GM18502 (cell line): ENCODE measurements around the gene CDC20.

Experiments used
- ATAC-seq: cut with Tn5 transposase; IDR thresholded peaks from one replicate; pipeline ENCODE4 v1.9.1; 2021; ENCODE audit warnings: mild to moderate bottlenecking; ENCODE audit not compliant: unreplicated experiment, poor library complexity

The CDC20 gene

DNA sequence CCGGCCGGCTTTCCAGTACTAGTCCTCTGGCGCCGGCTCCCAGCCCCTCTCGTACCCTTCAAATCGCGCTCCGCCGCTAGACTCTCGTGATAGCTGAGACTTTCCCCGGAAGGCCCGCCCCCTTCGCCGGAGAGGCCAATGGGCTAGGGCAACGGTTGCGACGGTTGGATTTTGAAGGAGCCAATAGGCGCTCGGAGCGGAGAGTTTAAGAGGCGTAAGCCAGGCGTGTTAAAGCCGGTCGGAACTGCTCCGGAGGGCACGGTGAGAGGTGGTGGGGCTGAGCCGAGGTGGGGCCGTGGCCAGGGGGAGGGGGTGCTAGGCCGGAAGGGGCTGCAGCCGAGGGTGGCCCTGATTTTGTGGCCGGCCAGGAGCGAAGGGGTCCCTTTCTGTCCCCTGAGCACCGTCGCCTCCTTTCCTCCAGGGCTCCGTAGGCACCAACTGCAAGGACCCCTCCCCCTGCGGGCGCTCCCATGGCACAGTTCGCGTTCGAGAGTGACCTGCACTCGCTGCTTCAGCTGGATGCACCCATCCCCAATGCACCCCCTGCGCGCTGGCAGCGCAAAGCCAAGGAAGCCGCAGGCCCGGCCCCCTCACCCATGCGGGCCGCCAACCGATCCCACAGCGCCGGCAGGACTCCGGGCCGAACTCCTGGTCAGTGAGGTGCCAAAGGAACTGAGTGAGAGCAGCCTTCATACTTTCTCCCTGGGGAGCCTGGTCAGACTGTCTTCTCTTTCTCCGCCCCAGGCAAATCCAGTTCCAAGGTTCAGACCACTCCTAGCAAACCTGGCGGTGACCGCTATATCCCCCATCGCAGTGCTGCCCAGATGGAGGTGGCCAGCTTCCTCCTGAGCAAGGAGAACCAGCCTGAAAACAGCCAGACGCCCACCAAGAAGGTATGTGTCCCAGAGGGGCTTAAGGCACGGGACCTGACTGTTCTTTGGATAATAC, at the start of gene CDC20:
Gene CDC20, plus strand, starts transcription at position 236 of the 948 bp plus-strand sequence. Its CDS starts 235 bp downstream, at position 471.
- peak; percentile 93 for ATAC-seq

GRCh38 chr1:43309405-43310025, 49.3 kb upstream of the CDC20 start:
- no peak for ATAC-seq

- ATAC-seq = no peak
Observed at GRCh38 chr1:43311521-43311920, 47.3 kb upstream of the CDC20 start.

- ATAC-seq = no peak
Observed at GRCh38 chr1:43312212-43312623, 46.6 kb upstream of the CDC20 start.

GRCh38 chr1:43312663-43313515, 45.9 kb upstream of the CDC20 start:
- no peak for ATAC-seq

DNA sequence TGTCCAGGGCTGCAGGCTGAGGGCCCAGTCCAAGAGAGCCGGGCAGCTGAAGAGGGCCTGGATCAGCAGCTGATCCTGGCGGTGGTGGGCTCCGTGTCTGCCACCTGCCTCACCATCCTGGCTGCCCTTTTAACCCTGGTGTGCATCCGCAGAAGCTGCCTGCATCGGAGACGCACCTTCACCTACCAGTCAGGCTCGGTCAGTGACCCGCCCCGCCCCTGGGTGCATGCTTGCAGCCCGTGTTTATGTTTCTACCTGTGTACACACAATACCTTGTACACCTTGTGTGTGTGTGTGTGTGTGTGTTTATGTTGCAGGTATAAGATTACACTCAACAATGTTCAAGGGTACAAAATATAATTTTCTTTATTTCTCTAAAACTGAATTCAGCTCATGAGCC, 45.0 kb upstream of the CDC20 start:
- ATAC-seq = no peak

- ATAC-seq = no peak
Observed at GRCh38 chr1:43314233-43314632, 44.5 kb upstream of the CDC20 start.

GRCh38 chr1:43315481-43315880, 43.3 kb upstream of the CDC20 start:
- ATAC-seq = no peak

DNA sequence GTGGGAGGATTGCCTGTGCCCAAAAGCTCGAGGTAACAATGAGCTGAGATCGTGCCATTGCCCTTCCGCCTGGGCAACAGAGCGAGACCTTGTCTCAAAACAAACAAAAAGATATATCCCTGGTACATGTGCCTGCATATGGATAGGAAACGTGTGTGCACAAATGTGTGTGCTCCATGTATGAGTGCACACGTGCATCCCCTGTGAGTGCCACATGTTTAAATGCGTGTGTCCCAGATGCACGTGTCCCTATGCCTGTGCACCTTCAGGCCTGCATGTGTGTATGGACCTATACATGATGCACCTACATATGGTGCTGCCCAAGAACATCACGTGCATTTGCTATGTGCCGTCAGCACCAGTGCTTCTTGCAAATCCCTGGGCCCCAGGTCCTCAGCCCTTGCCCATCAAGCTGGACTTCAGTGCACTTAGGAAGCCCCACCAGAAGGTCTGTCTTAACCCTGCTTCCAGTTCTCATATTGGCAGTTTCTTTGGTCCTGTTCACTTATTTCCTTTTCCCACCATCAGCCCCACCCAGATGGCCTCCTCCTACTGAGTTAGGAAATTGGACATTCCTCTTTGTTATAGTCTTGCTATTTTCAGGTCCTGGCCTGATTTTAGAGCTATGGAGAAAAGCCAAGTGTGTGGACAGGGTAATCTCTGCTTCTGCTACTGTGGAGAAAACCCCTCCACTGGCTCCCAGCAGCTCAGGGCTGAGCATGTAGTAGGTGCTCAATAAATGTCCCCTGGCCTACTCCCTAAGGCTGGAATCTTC, 42.6 kb upstream of the CDC20 start:
- ATAC-seq = no peak

DNA sequence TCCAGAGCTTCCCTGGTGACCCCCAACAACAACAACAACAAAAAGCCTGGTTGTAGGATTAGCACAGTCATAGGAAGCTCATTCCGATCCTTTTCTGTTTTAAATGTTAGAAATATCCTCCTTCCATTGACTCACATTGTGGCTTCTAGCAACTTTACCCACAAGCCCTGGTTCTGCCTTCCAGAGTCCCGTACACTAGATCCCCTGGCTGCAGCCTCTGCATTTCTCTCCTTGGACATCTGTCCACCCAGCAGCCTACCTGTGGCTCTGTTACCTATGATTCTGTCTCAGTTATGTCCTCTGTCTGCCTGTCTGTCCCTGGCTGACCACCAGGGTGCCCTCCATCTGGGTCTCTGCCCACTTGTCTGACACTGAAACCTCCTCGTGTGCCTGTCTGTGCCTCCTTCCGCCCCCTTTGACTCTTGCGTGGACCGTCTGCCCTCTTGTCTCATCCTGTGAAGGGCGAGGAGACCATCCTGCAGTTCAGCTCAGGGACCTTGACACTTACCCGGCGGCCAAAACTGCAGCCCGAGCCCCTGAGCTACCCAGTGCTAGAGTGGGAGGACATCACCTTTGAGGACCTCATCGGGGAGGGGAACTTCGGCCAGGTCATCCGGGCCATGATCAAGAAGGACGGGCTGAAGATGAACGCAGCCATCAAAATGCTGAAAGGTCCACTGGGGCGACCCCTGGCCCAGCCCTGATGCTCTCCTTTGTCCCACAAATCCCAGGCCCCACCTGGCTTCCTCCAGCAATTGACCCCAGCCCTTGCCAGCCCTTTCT, 41.9 kb upstream of the CDC20 start:
- ATAC-seq = no peak

GRCh38 chr1:43317817-43318471, 40.8 kb upstream of the CDC20 start:
- no peak for ATAC-seq

DNA sequence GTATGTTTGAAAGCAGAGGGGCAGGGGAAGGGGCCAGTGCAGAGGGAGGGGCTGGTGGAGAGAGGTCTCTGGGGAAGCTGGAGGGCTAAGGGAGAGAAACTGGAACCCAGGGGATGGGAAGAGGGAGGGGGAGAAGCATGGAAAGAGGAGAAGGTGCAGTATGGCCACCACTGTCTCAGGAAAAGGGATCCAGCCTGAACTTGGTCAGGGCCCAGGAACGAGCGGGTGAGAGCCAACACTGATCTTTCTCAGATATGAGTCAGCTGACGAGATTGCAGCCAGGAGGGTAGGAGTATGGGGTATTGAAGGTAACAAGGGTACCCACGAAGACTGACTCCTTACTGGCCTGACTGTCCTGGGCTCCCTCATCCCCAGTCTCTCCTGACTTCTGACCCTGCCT, 40.0 kb upstream of the CDC20 start:
- ATAC-seq = no peak

- no peak for ATAC-seq
Observed at GRCh38 chr1:43319288-43319687, 39.5 kb upstream of the CDC20 start.

DNA sequence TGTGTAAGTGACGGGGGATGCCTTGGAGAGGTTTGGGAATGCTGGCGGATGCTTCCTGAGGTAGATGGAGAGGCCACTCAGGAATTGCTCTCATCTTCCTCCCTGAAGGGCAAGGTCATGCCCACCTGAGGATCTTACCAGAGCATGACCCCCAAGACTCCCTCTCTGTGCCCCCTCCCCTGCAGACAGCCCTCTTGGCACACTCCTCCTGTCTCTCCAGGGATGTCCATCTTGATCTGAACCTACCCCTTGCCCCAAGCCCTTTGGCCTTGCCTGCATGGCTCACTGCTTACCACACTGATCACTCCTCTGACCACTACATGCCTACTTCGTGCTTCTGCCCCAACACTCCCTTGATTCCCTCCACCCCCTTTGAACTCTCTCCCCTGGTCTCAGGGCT, 39.0 kb upstream of the CDC20 start:
- ATAC-seq = no peak

DNA sequence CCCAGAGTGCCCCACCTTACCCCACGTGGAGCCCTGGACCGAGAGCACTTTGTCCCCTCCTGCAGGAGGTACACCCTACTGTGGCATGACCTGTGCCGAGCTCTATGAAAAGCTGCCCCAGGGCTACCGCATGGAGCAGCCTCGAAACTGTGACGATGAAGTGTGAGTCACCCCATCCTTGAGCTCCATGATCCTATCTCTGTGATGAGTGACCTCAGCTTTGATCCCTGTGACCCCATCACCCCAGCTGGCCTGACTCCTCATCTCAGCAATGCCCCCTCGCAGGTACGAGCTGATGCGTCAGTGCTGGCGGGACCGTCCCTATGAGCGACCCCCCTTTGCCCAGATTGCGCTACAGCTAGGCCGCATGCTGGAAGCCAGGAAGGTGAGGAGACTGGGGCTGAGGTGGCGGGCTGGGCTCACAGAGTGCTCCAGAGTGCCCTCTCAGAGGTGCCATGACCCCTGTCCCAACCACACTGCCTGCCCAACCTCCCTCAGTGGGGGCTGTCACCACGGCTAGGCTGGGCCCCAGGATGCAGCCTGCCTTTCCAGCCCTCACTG, 37.4 kb upstream of the CDC20 start:
- no peak for ATAC-seq

GRCh38 chr1:43322506-43322905, 36.3 kb upstream of the CDC20 start:
- ATAC-seq = no peak

DNA sequence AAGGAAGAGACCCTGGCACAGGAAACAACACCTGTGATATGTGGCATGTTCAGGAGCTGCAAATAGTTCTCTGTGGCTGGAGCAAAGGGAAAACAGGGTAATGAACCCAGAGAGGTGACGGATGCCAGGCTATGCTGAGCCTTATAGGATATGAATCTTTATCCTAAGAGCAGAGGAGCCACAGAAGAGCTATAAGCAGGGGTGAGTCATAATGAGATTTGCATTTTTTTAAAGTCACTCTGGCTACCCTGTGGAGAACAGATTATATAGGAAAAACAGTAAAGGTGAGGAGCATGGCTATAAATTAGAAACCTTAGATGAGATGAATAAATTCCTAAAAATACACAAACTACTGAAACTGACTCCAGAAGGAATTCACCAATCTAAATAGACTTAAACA, 34.0 kb upstream of the CDC20 start:
- ATAC-seq = no peak

DNA sequence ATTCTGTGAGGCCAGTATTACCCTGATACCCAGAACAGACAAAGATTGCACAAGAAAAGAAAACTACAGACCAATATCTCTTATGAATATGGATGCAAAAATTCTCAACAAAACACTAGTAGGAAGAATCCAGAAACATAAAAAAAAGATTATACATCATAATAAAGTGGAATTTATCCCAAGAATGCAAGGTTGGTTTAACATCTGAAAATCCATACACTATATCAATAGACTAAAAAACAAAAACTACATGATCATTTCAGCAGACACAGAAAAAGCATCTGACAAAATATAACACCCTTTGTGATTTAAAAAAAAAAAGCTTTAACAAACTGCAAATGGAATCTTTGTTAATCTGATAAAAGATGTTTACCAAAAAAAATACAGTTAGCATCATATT, 33.4 kb upstream of the CDC20 start:
- no peak for ATAC-seq
